Measurements from ENCODE around the gene TMEM176B.
"Not testable (repeated sequence)": the region's sequence is repeated elsewhere in the genome, so short reads cannot be mapped to it uniquely, and the experiment has no call there.

Gene TMEM176B

DNA sequence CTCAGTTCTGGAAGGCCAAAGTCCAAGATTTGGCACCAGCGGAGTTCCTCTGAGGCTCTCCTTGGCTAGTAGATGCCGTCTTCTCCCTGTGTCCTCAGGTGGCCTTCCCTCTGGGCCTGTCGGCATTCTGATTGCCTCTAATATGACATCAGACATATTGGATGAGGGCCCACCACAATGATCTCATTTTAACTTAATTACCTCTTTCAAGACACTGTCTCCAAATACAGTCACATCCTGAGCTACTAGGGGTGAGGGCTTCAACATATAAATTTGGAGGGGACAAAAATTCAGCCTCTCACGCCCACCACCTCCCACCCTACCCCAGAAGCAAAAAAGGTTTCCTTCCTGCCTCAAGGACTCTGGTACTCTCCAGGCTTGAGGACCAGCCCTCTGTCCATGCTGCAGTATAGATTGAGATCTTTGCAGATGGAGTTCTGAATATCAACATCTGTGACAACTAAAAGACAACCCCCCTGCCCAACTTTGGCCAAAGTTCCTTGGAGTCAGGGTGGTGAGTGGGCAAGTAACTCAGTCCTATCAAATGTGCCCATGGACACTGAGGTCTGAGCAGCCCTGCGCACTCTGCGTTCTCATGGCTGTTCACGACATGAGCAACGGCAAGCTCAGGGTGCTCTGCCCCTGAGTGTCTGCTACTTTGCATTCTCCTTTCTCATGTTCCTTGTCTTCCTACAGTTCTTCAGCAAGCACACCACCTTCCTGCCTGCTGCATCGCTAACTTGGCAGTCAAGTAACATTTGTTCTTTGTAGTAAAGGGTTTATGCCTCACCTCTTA, 11.5 kb downstream of the TMEM176B start:
- peak in 2 of 3 donors; percentile 29 to 63 for DNase-seq

DNA sequence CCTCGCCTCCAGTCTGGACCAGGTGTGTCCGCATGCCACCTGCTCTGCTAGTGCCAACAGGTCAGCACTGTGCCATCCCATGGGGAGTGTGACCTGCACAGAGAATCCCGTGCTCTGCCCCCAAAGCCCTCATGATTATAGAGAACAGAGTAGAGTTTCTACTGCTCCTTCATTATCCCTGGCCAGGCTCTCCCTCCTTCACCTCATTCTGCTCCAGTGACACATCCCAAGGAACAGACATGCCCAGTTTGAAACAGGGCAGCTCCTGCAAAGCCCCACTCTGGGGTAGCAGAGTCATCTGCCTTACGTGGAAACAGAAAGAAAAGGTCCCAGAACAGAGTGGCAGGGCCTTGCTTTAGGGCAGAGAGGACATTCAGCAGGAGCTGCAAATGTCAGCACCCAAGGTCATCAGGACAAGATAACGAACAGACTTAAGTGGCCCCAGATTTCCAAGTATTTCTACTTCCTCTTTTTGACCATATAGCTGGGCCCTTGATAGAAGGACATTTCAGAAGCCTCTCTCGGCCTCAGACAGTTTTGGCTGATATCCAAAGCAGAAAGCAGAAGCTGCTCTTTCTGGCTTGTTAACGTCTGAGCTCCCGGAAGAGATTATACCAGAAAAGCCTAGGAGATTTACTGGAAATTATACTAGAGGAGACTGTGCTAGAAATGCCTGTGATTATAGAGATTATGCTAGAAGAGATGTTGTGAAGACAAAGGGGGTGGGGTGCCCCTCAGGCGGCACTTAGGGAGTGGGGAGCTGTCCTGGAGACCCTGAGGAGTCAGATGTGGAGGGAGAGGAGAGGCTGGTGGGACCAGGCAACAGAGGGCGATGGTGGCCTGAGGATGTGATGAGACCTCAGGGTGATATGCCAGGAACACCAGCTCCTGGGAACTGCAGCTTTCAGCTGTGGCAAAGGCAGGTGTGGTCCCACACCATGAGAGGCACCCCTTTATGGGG, 12.6 kb downstream of the TMEM176B start:
- DNase-seq: peak; percentile 86 to 93 (median 93)

DNA sequence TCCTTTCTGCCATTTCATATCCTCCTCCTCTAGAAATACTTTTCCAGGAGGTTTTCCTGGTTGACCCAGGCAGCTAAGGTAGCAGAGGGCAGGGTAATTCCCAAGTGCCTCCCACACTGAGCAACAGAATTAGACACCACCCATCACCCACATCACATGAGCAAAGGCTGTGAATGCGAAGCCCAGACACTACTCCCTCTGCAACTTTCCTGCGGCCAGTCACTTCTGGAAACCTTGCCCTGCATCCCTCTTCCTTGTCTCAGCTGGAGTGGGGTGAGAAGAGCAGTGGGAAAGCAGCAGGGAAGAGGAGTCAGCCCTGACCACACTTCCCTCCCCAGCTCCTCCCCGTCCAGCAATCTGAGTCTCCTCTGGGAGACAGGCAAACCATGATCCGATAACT, 15.2 kb downstream of the TMEM176B start:
- peak; percentile 78 to 84 (median 81) for DNase-seq

DNA sequence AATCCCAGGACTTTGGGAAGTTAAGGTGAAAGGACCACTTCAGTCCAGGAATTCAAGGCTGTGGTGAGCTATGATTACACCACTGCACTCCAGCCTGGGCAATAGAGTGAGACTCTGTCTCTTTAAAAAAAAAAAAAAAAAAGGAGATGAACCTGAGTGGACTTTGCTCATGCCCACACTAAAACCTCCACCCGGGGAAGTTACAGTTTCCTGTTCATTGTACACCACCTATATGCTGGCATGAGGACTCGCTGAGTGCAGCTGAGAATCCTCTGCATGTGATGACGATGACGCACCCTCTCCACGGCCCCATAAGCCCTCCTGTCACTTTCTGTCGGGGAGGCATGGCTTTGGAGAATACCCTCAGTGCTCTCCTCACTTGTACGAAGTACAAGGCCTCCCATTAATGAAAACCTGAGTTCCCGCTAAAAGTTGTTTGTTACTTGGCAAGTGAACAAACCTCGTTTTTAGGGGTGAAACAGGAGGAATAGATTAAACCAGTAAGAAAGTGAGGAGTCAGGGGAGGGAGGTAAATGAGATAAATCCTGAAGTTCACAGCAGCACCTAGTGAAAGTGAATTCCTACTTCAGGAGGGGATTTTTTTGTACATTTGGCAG, 15.9 kb downstream of the TMEM176B start:
- peak; percentile 69 to 78 (median 74) for DNase-seq

DNA sequence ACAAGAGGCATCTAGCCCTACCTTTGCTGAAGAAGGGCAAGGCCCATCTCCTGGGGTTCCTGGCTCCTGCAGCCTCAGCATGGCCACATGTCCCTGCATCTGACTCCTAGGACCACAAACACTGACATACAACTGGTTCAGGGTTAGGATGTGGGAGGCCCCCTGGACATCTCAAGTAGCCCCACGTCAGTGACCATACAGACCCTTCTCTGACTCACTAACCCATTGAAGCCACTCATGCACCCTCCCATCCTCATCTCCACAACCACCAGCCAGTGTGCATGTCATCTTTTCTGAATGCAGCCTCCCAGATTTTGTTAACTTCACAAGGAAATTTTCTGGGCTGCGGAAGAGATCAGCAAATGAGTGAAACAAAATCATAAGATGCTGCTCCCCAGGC, 18.2 kb downstream of the TMEM176B start:
- no peak for DNase-seq

DNA sequence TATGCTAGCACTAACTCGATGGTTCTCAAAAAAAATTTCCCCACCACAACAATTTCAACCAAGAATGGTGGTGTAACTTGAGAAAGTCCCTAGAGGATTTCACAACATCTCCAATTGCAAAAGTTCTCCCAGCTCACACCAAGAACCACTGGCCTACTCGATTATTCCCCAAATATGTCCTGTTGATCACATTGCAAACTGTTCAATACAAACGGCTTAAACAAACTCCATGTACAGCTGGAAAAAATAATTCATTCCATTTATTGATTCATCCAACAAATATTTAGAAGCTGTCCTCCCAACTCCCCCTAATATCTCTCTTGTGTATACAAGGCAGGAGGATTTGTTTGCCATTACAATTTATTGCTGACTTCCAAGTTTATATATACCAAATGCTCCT, 19.1 kb downstream of the TMEM176B start:
- peak; percentile 82 to 94 (median 91) for DNase-seq

DNA sequence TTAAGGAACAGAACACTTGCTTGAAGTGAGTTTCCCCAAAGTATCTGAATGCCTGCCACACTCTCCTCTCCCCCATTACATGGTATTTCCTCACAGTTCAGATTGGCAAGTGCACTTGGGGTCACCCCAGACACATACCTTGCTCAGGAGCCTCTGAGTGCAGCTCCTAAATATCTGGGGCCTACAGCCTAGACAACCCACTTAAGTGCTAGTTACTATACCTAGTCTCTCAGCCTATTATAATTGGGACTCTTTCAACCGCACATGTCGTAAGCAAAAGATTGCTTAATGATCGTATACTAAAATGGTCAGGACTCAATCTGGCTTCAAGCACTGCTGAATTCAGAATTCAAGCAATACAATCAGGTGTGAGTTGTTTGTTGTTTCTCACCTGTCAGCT, 19.9 kb downstream of the TMEM176B start:
- DNase-seq: peak in 1 of 3 donors; percentile 35

DNA sequence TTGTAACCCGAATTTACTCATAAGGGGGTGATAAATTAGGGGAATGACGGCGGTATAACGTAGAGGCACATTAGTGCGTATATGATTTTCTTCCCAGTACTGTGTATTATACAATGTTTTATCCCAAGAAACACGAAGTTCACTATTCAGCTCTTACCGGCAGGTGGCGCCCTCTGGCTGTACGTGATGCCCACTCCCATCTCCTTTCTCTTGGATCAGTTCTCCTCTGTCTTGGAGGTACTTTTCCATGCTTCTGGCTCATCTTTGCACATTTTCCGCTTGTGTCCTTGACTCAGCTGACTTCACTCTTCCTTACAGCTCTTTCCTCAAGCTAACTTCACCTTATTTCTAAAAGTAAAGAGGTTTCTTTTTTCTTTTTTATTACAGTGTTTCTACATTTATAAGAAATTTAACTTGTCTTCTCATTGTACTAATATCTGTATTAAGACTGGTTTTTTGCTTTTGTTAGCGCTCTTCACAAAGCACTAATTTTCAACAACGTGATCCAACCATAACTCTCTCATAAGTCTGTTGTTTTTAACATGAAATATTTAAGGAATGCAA, 21.3 kb downstream of the TMEM176B start:
- peak; percentile 90 to 93 (median 92) for DNase-seq

DNA sequence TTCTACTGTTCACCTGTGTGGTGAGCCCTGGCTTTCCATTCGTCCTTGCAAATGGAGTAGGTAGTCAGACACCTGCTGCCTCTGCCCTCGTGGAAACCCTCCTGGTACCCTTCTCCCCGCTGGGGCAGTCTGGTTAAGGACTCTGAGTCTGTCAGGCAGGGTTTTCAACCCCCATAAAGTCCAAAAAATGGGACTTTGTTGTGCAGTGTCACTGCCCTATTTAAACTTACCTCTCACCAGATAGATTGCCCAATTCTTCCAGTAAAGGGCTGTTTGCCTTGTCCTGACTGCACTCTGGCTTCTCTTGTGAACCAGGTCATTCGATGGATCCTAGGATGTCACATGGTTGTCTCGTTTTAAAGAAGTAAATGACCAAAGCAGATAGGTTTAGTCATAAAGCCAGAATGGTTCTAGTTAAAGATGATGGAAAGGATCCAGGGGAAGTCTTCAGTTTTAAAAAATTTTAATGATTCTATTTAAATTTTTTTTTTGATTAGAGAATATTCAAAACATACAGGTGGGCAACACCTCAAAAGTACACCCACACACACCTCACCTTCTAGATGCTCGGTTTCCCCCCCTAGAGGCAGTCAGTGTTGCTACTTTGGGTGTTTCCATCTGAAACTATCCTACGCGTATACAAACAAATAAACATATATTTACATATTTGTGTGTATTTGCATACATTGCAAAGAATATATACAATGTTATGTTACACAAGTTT, 22.0 kb downstream of the TMEM176B start:
- no peak for DNase-seq

DNA sequence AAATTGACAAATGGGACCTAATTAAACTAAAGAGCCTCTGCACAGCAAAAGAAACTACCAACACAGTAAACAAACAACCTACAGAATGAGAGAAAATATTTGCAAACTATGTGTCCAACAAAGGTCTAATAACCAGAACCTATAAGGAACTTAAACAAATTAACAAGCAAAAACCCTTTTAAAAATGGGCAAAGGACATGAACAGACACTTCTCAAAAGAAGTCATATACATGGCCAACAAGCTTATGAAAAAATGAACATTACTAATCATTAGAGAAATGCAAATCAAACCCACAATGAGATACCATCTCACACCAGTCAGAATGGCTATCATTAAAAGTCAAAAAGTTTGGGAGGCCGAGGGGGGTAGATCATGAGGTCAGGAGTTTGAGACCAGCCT, 26.0 kb downstream of the TMEM176B start:
- not testable (repeated sequence) for DNase-seq

DNA sequence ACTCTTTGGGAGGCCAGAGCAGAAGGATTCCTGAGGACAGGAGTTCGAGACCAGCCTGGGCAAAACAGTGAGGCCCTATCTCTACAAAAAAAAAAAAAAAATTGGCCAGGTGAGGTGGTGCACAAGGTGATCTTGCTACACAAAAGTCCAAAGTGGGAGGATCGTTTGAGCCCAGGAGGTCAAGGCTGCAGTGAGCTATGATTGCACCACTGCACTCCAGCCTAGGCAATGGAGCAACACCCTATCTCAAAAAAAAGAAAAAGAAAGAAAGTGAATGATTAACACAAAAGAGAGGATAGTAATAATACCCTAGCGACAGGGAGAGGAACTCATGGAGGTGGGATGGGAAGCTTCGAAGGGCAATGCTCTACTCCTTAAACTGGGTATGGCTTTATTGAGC, 30.4 kb downstream of the TMEM176B start:
- DNase-seq: no peak

DNA sequence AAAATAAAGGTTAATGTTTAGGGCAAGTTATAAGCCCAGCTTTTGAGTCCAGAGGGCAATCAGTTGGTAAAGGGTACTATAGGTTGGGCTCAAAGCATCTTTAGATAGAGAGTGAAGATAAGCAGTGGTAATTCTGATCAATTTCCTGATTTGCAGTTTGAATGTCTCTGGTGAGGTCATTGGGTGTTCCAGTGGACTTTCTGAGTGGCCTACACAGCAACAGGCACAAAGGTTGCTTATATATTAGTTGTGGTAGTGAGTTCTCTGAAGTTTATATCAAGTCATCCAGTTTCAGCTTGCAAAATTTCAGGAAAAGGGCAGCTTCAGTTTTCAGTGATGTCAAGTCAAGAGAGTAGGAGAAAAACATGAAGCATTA, 33.8 kb downstream of the TMEM176B start:
- DNase-seq: no peak

DNA sequence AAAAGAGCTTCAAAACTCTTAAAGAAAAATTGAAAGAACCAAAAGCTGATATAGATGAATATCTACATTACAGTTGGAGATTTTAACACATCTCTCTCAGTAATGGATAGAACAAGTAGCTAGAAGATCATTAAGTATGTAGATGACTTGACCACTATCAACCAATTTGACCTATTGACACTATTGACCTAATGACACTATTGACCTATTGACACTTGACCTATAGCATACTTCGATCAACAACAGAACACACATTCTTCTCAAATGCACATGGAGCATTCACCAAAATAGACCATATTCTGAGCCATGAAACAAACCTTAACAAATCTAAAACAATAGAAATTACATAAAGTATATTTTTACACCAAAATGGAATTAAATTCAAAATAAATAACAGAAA, 40.7 kb downstream of the TMEM176B start:
- no peak for DNase-seq

DNA sequence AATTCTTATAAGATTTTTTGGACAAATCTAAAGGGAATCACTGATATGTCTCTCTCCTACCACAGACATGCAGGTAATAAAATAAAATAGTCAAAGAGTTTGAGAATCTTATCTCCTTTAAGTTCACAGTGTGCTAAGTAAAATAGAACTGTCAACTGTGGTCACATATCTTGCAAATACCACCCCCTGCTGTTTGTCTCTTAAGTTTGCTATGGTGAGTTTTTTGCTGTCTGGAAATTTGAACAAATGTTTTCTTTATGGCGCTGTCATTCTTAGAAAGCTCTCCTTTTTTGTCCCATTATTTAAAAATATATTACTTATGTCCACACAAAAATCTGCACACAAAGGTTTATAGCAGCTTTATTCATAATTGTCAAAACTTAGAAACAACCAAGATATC, 43.3 kb downstream of the TMEM176B start:
- DNase-seq: peak; percentile 62 to 76 (median 65)

DNA sequence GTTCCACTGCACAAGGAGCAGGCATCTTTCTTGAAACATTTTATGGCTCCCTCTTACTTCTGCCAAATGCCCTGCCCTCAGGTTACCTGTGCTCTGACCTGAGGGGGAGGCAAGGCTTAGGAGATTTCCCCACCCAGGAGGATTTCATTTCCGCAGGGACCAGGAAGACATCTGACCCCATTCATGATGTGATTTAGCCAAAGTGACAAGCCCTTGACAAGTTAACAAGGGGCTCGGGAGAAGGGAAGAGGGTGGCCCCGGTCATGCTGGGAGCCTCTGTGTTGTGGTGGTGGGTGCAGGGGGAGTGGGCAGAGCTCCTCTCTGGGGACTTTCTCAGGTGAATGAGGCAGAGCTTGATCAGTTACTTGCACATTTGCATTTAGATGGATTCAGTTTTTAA, 44.0 kb downstream of the TMEM176B start:
- DNase-seq: no peak

DNA sequence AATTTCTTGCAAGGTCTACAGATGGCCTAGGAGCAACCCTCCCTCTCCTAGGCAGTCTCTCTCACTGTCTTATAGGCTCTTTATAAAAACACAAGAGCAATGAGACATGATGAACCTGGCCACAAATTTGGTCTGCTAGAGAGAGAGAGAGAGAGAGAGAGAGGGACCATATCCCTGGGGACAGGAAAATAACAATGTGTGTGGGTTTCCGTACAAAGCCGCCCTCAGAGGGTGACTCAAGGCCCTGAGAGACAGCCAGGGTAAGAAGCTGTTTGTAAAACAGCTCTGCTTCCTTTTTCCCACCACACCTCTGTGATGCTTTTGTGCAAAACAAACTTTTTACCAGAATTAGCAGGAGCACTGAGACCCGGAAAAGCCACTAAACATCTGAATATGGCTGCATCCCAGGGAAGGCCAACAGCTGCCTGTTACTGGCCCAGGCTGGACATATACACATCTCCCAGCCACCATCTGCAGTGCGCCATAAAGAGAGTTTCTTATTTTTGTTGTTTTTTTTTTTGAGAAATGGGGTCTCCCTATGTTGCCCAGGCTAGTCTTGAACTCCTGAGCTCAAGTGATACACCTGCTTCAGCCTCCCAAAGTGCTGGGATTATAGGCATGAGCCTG, 44.6 kb downstream of the TMEM176B start:
- peak; percentile 75 to 82 (median 78) for DNase-seq

DNA sequence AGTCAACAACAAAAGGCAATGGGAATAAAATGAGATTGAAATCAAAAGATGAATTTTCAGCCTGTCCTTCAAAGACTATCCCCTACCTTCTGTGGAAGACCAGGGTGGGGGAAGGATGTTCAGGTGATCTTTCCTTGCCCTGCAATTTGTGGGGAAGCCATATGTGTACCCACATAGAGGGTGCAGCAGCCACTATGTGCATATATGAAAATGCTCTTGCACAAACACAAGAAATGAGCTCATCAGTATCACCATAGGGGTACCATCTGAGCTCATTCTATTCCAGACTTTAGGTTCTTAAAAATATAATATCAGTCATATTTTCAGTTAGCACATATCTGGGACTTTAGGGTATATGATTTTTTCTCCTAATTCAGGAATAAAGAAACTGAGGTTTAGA, 45.2 kb downstream of the TMEM176B start:
- peak in 1 of 3 donors; percentile 38 for DNase-seq

DNA sequence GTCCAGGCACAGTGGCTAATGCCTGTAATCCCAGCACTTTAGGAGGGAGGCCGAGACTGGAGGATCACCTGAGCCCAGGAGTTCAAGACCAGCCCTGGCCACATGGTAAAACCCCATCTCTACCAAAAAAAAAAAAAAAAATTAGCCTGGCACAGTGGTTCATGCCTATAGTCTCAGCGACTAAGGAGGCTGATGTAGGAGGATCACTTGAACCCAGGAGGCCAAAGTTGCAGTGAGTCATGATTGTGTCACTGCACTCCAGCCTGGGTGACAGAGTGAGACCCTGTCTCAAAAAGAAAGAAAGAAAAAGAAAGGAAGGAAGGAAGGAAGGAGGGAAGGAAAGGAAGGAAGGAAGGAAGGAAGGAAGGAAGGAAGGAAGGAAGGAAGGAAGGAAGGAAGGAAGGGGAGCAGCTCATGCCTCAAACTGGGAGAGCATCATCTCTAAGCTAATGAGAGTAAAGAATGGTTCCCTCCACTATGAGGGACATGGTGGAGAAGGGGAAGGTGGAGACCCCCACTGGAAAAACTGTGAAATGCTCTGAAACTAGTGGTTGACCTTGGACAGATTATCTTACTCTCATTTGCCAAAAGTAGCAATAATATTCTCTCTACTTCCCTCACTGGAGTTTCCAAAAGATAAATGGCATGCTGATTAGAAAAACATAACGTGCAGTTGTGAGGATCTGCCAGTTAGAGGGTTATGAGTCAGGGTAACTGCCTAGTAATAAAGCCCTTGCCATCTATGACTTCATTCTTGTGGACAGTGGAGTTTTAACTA, 46.1 kb downstream of the TMEM176B start:
- peak; percentile 72 to 96 (median 91) for DNase-seq

DNA sequence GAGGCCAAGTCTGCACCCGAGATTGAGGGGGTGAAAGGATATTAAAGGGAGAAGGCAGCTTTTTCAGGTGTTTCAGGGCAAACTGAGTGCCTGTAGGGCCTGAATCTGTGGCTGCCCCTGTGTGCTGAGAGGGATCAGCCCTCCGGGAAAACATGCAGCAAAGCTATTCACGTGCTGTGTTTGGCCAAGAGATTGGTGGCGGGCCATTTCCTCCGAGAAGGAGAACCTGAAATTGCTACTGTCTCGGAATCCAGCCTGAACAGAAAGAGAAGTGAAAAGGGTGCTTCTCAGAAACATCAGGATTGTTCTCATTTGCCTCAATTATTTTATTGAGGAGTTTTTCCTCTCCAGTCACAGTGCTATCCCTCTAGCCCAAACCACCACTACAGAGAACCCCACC, 46.9 kb downstream of the TMEM176B start:
- DNase-seq: peak in 2 of 3 donors; percentile 41 to 48

DNA sequence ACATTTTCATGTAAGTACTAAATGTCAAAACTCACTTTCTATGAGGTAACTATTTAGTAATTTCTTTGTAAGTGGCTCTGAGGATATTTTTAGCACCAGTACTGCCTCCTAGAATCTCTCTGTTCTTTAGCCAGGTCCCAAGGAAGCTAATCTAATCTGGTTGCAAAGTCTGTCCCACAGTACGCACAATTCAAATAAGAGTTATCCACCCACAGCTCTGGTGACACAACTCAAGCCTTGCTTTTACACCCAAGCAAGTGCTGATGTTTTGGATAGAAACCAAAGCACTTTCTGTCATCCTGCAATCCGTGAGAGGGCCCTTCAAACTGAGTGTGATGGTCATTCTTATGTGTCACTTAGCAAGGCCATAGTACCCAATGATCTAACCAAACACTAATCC, 48.5 kb downstream of the TMEM176B start:
- DNase-seq: no peak

DNA sequence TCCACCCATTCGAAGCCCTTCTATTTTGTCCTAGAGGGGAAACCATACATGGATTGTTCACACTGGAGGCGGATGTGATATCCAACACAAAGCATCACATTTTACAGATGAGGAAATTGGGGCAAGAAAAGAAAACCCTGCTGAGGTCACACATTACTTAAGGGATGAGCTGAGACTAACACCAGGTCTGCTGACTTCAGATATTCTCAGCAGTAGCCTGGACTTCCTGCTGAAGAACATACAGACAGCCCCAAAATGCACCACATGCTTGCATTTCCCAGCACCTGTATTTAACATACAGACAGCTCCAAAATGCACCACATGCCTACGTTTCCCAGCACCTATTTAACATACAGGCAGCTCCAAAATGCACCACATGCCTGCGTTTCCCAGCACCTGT, 51.8 kb downstream of the TMEM176B start:
- peak; percentile 59 to 78 (median 65) for DNase-seq

All from suppressor macrophage treated with lipopolysaccharide for 1 hour (primary cell).